GDM1 (cell line): ENCODE data around the gene C1RL.

Source experiments
- DNase-seq: peaks from one replicate; lab custom pipeline; 2025; lab: John Stamatoyannopoulos, UW

Gene C1RL

DNA sequence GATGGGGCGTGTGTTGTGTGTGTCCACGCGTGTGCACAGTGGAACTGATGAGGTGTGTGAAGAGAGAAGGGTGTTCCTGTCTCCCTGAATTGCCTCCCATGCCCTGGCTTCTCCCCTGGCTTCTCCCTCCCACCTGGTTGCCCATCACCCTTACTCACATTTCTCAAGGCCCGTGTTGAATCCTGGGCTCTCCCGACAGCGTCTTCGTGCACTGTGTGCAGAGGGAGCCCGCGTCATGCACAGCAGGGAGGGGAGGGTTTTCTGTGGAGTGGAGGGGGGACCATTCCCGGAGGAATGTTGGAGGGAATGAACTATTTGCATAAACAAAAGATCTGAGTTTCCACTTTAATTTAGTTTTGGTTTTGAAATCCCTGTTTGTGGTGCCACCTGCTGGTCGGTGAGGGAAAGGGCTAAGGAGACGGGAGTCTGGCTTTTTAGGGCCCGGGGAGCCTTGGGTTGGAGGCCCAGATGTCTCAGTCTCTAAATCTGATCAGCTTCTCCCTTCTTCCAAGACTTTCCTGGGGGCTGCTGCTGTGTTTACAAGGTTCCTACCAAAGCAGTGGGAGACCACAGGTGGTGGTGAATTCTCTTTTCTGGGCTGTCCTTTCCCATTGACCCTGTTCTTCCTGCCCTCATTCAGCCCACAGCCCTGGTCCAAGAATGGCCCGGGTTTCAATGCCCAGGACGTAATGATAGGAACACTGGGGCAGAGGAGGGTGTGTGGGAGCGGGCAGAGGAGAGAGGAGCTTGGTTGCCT is 16.6 kb downstream of the C1RL start, which contains the start of gene C1R:
TSS of gene C1R (minus strand) at position 217 of the 757 bp plus-strand sequence. CDS start at position 160, 57 bp downstream.
- peak; percentile 48 for DNase-seq

DNA sequence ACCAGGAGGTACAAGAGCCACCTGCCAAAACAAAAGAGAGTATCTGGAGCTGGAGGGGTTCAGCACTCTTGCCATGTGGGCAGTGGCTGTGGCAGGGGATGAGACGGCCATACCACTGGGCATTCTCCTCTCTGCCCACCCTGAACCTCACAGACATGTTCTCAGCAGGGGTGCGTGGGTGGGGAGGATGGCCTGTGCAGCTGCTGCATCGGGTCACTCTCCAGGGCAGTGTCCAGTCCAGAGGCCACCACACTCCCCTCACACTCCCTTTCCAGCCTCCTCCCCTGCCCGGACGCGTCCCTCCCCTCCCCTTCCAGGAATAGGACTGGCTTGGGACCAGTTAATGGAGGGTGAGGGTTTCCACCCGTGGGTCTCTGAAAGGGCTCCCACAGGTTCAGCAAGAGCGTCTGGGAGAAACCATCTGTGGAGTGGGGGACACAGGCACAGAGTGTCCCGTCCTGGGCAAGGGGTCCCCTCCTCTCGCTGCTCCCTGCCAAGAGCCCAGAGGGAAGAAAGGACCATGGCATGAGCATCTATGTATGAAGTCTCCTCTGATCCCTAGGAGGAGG is 17.3 kb downstream of the C1RL start:
- DNase-seq: no peak

DNA sequence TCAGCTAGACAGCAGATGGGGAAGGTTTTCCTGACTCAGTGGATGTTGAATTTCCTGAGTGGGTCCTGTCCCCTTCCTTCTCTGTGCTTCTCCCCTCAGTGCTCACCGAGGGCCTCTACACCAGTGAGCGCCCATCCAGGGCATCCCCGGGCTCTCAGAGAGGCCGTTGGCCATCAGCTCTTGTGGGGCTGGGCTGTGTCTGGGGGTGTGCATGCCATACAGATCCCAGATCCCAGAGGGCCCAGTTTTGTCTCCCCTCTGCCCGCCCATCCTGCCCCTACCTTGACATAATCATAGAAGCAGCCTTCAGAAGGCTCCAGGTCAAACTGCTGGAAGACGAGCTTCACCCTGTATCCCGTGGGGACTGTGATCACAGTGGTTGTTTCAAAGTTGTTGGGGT is 17.8 kb downstream of the C1RL start:
- DNase-seq: no peak

DNA sequence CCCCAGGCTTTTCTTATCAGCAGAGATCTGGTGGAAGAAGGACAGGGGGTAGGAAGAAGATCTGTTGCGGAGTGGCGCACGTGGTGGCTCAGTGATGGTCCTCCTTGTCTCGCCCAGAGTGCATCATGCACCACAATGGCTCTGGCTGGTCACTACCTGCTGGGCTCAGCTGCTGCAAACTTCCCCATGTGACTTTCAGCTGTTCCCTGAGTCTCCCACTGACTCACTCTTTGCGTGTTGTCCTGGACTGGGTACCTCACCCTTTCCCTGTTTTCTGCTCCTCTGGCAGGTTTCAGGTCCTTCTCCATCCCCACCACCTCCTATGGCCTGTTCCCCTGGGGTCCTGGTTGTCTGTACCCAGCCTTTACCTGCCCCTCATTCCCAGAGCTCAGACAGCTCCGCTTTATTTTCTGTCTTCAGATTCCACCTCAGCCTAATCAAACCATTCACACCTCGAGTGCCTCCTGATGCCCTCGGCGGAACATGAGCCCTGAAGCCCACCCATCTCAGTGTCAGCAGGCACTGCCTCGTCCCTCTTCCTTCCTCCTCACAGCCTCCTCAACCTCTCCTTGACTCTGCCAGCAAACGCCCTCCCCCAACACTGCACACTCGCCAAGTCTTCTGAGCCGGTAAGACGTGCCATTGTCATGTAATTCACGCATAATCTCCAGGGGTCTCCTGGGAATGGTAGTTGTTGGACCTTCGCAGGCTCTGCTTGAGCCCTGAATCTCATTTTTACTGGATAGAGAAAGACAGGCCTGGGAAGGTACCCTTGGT is 18.6 kb downstream of the C1RL start:
- DNase-seq: no peak

DNA sequence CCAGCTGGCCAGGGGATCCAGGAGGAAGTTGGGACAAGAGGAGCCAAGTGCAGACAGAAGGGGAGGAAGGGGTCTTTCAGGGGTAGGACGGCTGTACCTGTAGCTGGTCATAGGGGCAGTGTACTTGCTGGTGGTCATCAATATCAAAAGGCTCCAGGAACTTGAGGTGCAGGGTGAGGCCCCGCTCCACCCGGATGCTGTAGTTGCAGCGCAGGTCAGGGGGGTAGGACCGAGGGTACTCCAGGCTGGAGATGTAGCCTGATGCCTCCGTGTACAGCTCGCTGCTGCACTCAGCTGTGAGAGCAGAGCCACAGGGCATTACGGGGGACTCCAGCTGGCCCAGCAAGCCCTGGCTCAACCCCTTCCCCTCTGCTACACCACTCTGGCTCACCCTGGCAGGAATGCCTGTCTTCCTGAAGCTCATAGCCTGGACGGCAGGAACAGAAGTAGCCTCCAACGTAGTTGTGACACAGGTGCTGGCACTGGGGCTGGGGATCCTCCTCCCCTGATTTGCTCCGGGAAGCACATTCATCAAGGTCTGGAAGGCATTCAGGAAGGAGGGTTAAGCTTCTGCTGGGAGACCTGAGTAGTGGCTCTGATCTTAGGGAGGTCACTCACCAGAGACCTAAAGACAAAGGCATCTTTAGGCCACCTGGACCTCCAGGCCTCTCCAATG is 19.7 kb downstream of the C1RL start:
- no peak for DNase-seq

DNA sequence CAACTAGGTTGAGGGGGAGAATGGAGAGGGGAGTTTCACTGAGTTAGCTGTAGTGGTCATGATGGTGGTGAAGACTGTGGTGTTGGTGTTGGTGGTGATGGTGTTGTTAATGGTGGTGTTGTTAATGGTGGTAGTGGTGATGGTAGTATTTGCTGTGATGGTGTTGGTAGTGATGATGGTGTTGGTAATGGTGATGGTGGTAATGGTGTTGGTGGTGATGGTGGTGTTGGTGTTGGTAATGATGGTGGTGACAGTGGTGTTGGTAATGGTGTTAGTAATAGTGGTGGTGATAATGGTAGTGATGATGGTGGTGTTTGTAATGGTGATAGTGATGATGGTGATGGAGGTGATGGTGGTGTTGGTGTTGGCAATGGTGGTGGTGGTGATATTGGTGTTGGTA is 25.9 kb downstream of the C1RL start:
- DNase-seq: no peak

DNA sequence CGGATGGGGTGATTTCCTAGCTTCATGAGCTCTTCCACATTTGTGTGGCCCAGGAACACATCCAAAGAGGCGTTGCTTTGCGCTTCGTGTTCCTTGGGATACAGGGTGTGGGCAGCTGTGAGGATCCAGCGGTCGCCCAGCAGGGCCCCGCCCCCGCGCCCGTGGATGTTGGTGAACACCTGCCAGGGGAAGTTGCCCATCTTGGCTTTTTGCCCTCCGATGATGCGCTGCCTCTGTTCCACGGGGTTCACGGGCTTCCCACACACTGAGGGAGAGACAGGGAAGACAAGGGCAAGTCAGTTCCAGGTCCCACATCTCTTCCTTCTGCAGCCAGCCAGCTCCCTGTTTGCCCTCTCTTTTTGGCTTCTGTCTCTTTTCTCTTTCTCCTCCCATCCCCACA is 28.0 kb downstream of the C1RL start:
- DNase-seq: no peak

DNA sequence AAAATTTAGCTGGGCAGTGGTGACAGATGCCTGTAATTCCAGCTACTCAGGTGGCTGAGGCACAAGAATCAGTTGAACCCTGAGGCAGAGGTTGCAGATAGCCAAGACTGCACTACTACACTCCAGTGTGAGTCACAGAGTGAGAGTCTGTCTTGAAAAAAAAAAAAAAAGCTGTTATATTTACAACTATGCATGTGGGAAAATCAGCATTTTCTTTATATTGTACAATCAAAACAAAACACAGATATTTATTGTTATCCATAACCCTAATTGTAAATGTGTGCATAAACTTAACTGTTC is 29.2 kb downstream of the C1RL start:
- DNase-seq: no peak

DNA sequence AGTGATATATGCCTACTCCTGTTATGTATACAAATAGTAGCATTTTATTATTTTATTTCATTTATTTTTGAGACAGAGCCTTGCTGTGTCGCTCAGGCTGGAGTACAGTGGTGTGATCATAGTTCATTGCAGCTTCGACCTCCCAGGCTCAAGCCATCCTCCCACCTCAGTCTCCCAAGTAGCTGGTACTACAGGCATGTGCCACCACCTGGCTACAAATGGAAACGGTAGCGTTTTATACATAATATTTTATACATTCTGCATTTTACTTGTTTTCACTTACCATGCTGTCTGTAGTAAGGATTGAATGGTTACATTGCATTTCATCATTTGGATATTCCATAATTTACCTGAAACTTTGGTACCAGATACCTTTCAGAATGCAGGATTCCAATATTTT is 30.9 kb downstream of the C1RL start:
- DNase-seq: no peak

DNA sequence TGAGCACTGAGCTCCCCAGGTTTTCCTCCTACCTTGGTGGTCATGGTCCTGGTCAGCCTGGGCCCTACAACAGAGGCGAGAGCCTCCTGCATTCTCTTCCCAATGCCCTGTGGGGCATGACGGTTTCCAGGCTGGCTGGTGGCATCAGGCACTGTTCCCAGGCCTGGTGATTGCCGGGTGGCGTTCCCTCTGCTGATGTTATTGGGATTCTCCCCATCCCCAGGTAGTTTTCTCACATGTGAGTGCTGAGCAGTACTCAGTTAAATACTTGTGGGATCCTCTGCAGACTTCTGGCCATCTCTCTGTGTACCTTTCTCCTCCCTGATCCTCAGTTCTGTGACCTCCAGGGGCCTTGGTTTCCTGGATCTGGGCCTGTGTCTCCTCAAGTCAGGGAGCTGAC is 32.5 kb downstream of the C1RL start:
- DNase-seq: no peak

DNA sequence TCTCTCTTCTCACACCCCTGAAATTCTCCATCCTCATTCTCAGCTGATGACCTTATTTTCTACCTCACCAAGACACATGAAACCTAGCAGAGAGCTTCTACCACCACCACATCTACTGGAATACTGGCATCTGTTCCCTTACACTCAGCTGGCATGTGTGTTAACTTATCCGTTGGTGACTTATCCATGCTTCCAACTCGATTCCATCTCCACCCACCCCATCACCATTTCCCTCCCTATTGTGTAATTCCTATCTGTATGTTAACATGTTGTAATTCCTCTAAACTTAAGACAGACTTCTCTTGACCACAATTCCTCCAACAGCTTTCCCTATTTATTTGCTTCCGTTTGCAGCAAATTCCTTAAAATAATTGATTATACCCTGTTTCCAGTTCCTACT is 33.1 kb downstream of the C1RL start:
- DNase-seq: no peak

DNA sequence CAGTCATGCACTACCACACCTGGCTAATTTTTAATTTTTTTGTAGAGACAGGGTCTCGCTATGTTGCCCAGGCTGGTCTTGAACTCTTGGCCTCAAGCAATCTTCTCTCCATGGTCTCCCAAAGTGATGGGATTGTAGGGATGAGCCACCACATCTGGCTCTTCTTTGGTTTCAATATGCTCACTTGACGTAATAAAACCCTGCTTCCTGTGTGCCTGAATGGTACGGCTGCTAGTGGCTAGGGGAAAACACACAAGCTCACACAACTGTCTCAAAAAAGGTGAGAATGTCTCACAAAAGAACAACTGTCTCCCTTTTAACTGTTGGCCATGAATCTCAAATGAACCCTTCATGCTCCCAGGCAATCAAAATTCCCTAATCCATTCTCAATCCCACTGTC is 33.5 kb downstream of the C1RL start:
- no peak for DNase-seq

DNA sequence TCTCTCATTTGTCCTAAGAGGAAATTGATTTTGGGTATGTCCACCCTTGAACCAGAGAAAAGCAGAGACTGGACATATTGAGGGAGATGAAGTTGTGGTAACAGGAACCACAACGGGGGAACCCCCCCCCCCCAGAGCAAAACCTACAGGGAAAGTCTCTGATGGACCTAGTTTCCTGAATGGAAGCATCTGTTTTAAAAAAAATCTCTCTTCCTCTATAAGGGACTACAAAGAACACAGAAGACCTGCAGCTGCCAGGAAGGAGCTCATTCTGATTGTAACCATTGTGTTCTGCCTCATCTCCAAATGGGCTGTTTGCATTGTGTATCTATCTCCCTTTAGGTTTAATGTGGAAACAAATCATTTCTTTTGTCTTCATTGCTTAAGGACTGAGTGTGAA is 35.1 kb downstream of the C1RL start:
- peak; percentile 21 for DNase-seq

DNA sequence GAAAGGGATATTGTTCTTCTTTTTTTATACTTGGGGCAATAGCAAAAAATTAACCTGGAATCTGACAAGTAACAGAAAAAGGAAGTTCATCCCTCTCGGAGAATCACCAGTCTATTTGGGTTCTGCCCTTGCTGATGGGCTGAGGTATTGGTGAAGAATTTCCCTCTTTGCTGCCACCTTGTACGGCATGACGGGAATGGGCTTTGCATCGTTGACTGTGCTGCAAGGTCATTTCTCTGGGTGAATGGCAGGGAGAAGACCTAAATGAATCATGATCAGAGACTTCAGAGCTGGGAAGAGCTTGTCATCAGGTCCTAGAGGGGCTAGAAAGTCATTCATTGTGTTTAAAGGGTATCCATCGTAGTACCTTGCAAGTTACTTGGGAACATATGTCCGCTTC is 36.5 kb downstream of the C1RL start:
- DNase-seq: no peak

DNA sequence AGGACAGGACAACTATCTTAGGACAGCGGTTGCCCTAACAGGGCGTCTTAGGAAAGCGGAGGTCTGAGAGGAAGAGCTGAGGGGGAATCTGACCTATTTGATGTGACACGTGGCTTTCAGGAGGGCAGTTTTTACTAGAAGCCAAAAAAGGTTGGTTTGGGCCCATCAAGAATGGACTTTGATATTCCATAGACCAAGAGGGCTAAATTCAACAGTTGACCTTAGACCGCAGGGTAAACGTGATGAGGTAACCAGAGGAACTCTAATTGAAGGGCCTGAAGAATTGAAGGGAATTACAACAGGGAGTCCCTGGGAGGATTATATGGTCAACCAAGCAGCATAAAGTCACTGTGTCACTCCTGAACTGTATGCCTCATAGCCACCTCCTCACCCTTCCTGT is 37.0 kb downstream of the C1RL start:
- no peak for DNase-seq

DNA sequence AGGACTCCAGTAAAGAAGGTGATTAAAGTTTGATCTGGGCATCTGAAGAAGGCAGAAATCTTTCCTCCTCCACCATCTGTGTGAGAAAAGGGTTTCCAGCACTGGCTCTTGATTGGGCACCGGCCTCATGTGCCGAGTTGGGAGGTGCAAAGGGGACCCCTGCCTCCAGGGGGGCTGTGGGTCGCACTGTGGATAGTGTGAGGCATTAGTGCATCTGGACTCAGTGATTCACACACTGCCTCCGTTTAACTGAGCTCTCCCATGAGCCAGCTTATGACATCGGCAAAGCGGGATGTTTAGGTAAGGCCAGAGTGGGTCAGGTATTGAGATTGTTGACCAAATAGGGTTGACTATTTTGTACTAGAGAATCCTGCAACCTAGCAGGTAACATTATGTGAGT is 39.6 kb downstream of the C1RL start:
- no peak for DNase-seq

DNA sequence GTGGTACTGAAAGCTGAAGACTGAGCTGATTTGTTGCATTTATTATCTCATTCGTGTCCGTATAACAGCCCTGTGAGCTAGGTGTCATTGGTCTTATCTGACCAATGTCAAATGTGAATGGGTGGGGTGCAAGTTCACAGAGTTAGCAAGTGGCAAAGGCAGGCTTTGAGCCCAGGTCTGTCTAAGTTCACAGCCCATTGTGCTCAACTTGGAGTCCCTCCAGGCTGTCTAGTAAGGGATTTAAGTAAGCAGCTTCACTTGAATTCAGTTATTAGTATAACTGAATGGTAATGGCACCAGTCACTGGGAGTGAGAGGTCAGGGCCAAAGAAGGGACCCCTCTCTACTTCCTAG is 40.0 kb downstream of the C1RL start:
- no peak for DNase-seq

DNA sequence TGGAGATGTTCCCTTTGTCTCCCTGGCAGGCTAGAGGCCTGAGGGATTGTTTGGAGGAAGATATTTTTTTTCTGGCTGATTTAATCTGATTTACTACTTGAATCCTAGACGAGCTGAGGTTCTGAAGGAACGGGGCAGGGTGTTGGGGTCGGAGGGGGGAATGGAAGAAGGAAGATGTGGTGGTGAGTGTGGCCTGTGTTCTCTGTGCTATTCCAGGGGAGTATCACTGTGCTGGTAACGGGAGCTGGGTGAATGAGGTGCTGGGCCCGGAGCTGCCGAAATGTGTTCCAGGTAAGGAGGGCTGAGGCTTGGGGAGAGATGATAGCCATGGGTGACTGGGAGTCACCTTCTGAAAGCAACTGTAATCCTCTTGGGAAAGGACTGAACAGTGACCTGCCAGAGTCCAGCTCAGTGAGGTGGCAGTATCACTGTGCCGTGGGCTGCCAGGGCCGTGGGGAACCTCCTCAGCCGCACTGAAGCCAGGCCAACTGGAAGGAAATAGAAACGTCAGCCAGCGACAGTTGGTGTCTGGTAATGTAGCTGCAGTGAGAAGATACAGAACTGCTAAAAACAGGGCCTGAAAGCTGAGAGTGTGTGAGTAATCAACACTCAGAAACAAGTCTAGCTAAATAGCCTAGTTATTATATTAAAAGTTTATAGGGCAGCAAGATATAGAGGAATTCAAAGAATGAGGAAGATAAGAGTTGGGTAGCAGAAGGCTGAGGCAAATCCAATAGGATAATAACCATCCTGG is 40.6 kb downstream of the C1RL start:
- DNase-seq: peak; percentile 68

DNA sequence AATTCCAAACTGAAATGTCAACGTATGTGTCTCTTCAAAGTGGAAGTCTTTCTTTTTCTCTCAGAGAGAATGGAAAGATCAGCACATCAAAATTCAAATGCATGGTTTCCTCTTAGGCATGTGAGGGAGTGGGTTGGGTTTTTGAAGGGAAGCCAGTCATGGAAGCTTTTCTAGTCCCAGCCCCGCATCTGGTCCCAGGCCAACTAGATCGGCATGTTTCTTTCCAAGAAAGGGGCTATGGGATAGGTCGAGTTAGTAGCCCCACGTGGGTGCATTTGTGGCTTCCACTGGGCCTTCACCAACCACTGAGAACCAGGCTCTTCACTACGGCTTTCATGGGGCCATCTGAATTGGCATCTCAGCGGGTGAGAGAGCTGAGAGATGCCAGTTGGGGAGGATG is 41.9 kb downstream of the C1RL start:
- no peak for DNase-seq

DNA sequence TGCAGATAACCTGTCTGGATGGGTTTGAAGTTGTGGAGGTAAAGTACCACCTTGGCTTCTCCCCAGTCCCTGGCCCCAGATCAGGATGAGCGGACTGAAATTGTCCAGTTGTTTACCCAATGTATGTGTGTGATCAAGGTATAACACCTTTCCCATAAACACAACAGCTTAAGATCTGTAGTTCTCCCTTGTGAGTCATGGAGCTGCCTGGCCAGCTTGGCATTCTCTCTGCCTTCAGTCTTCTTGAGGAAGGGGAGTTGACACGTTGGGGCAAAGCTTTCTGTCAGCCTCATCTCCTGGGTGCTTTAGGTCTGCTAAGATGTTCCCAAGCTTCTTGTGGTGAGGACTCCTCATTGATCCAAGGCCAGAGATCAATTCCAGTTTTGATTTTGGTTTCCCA is 42.4 kb downstream of the C1RL start:
- DNase-seq: no peak

DNA sequence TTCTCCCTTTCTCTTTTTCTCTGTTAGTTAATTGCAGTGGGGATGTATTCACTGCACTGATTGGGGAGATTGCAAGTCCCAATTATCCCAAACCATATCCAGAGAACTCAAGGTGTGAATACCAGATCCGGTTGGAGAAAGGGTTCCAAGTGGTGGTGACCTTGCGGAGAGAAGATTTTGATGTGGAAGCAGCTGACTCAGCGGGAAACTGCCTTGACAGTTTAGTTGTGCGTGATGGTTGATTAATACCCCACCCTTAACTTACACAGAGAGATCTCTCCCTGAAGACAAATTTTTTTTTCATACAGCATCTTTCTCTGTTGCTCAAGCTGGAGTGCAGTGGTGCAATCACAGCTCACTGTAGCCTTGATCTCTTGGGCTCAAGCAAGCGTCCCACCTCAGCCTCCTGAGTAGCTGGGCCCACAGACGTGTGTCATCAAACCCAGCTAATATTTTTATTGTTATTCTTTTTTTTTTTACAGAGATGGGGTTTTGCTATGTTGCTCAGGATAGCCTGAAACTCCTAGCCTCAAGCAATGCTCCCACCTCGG is 43.9 kb downstream of the C1RL start:
- no peak for DNase-seq

DNA sequence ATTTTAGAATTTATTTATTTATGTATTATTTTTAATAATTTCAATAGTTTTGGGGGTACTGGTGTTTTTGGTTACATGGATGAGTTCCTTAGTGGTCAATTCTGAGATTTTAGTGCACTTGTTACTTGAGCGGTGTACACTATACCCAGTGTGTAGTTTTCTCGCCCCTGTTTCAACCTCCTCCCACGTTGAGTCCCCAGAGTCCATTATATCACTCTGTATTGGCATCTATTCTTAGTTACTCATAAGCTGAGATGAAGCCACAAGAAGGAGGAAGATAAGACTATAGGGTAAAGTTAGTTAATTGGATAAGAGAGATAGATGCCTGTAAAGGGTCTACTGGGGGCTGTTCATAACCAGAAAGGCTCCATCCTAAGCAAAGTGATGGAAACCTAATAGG is 44.5 kb downstream of the C1RL start:
- no peak for DNase-seq
